Esophagus squamous epithelium (tissue), 5 donors: ENCODE measurements around the gene ID2. TPM values are rescaled to one million over a fixed set of nuclear protein-coding genes. Genes with fewer than 3 reads are reported as not detected.

Source experiments
- DNase-seq: peaks from one replicate; lab custom pipeline; 2025; lab: John Stamatoyannopoulos, UW
- H3K27ac ChIP-seq, 4 donors: fragments of 200-600 bp; sonication (generic); one replicate each; pipeline ENCODE4 v1.5.1; 2016 to 2019; ENCODE audit warnings: mild to moderate bottlenecking in 1 of 4
- H3K27me3 ChIP-seq, 4 donors: fragments of 200-600 bp; sonication (generic); 1 replicate in 3 of 4; 2 replicates in 1 of 4; pipeline versions ENCODE4 v1.5.1 to v1.6.0; 2017 to 2021; ENCODE audit warnings: antibody characterized with exemption in 1 of 4
- H3K36me3 ChIP-seq, 3 donors: fragments of 200-600 bp; sonication (generic); one replicate each; pipeline ENCODE4 v1.5.1; 2016 to 2019
- H3K4me1 ChIP-seq, 3 donors: fragments of 200-600 bp; sonication (generic); one replicate each; pipeline ENCODE4 v1.5.1; 2017 to 2019
- H3K4me3 ChIP-seq, 4 donors: fragments of 200-600 bp; sonication (generic); 1 replicate in 3 of 4; 2 replicates in 1 of 4; pipeline ENCODE4 v1.5.1; 2016 to 2019; ENCODE audit warnings: mild to moderate bottlenecking in 2 of 4, moderate library complexity in 1 of 4
- H3K9me3 ChIP-seq, 3 donors: fragments of 200-600 bp; sonication (generic); one replicate each; pipeline ENCODE4 v1.5.1; 2016 to 2019
- CTCF ChIP-seq, 6 experiments: fragments of 450-650 bp in 4 of 6; fragments of 200-600 bp in 2 of 6; sonication (generic) in 2 of 6; IDR thresholded peaks; one replicate each; pipeline ENCODE4 v1.5.1; 2016 to 2019; ENCODE audit warnings: antibody characterized with exemption in 6 of 6, mild to moderate bottlenecking in 4 of 6, moderate library complexity in 4 of 6
- POLR2A ChIP-seq, 4 donors: fragments of 450-650 bp; IDR thresholded peaks; one replicate each; pipeline ENCODE4 v1.6.1; 2017; ENCODE audit warnings: antibody characterized with exemption in 4 of 4, mild to moderate bottlenecking in 4 of 4, moderate library complexity in 3 of 4
- WGBS, 2 donors: methylation state at CpG; one replicate each; pipeline ENCODE4 v1.1.5; 2018; 5-methylcytosine and 5-hydroxymethylcytosine counted together
- intact Hi-C: fragments of 100-400 bp; cut with DNase I; formaldehyde crosslinking; loops from one replicate; pipeline ENCODE4 v1.15.0; 2022
- total RNA-seq, 4 donors: library from RNA; depleted of rRNA; stranded (reverse); fragments of >200 nt; gene quantifications; one replicate each; pipeline ENCODE4 v1.1.0, GENCODE V29; 2016
- donor health status: DM: yes; HTN: yes; CAD: no.

The ID2 gene
- total RNA-seq, 4 donors from 2014 or later = 16.1 to 82.0 (median 34.2) TPM

GRCh38 chr2:8643996-8644356, 37.9 kb upstream of the ID2 start:
- no peak overlapping the region for H3K4me3 ChIP-seq
- no peak overlapping the region for H3K27ac ChIP-seq
- intact Hi-C loops = no loop called here
- H3K4me1 ChIP-seq = peaks cover 0 to 3% (median 0%) of the 10 kb centered on the region in 3 donors
- DNase-seq = no peak
- WGBS, 2 donors = 68 to 83% methylated on average over 4 of the region's 5 CpGs
- no peaks in the 10 kb centered on the region for H3K36me3 ChIP-seq
- peaks cover 0 to 10% (median 0%) of the 10 kb centered on the region in 3 donors for H3K9me3 ChIP-seq
- H3K27me3 ChIP-seq = no peaks in the 10 kb centered on the region
- TF ChIP-seq CTCF (IDR thresholded peaks at IDR 0.05) (no peak), POLR2A (IDR thresholded peaks at IDR 0.05) (no peak)

DNA sequence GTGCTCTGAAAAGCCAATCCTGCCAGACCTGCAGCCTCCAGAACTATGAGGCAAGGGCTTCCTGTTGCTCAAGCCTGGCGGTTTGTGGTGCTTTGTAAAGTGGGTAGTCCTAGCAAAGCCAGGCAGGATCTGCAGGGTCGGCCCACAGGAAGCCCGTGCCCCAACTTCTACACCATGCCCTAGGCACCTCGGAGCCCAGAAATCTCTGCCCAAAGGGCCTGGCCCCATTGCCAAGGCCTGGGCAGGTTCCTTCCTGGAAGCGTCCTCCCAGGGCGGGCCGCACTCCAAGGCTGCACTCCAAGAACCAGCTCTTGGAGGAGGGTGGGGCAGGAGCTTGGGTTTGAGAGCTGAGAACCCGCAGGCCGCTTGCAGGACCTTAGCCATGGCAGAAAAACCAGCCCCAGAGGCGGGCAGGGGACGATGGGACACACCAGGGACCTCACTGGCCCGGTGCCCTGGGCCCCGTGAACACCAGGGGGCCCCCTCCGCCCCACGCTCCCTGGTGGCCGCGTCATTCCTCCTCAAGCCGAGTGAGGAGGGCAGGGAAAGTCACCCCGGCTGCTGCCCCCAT, 37.2 kb upstream of the ID2 start:
- Histone ChIP-seq H3K9me3 (peaks cover 0 to 10% (median 0%) of the 10 kb centered on the region in 3 donors), H3K36me3 (no peaks in the 10 kb centered on the region), H3K27ac (no peak overlapping the region), H3K4me1 (peaks cover 0 to 3% (median 0%) of the 10 kb centered on the region in 3 donors), H3K4me3 (no peak overlapping the region), H3K27me3 (no peaks in the 10 kb centered on the region)
- intact Hi-C loops = no loop called here
- 71 to 78% methylated on average over 8 to 9 of the region's 19 CpGs for WGBS, 2 donors
- DNase-seq = no peak
- TF ChIP-seq CTCF (IDR thresholded peaks at IDR 0.05) (no peak), POLR2A (IDR thresholded peaks at IDR 0.05) (no peak)

DNA sequence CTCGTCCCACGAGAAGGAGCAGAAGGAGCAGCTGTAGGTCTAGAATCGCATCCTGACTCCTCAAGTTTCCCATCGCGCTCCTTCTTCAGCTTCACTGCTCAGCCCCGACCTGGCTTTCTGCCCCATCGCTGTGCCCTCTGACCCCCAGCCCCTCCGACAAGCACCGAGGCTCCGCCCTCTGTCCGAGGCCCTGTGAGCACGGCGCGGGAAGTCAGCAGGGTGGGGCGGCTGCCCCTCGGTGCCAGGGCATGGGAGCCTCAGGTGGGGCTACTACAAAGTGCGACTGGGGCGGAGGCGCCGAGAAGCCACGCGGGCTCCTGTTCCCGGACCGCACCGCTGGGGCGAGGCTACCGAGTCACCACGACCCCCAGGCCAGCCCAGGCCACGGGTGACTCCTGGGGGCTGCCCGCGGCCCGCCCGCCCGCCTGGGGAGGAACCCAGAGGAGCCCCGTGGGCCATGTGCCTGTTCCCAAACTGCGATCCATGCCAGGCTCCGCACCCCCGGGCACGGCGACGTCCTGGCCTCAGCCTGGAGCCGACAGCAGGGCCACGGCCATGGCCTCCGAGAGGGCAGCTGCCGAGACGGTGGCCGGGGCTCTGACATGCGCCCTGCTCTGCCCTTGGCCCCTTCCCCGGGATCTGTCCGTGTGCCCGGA, 36.6 kb upstream of the ID2 start:
- WGBS, 2 donors = 97 to 98% methylated on average over 5 to 11 of the region's 51 CpGs
- no peak overlapping the region for H3K4me3 ChIP-seq
- no peaks in the 10 kb centered on the region for H3K36me3 ChIP-seq
- H3K4me1 ChIP-seq = peaks cover 0 to 3% (median 0%) of the 10 kb centered on the region in 3 donors
- peaks cover 0 to 10% (median 0%) of the 10 kb centered on the region in 3 donors for H3K9me3 ChIP-seq
- DNase-seq = no peak
- H3K27ac ChIP-seq = no peak overlapping the region
- H3K27me3 ChIP-seq = no peaks in the 10 kb centered on the region
- TF ChIP-seq CTCF (IDR thresholded peaks at IDR 0.05) (no peak), POLR2A (IDR thresholded peaks at IDR 0.05) (no peak)
- intact Hi-C loops = no loop called here

- WGBS, 2 donors = no CpG with 5 or more reads among the region's 11 CpGs
- intact Hi-C loops = no loop called here
- Histone ChIP-seq H3K27ac (no peak overlapping the region), H3K4me1 (peaks cover 0 to 3% (median 0%) of the 10 kb centered on the region in 3 donors), H3K4me3 (no peak overlapping the region), H3K27me3 (no peaks in the 10 kb centered on the region), H3K9me3 (peaks cover 0 to 10% (median 0%) of the 10 kb centered on the region in 3 donors), H3K36me3 (no peaks in the 10 kb centered on the region)
- DNase-seq = no peak
- TF ChIP-seq POLR2A (IDR thresholded peaks at IDR 0.05) (no peak), CTCF (IDR thresholded peaks at IDR 0.05) (no peak)
These were observed 35.0 kb upstream of the ID2 start for GRCh38 chr2:8646731-8647461.

GRCh38 chr2:8647462-8647857, 34.4 kb upstream of the ID2 start:
- Histone ChIP-seq H3K36me3 (no peaks in the 10 kb centered on the region), H3K27me3 (no peaks in the 10 kb centered on the region), H3K9me3 (peaks cover 0 to 10% (median 0%) of the 10 kb centered on the region in 3 donors), H3K4me1 (peaks cover 0 to 3% (median 0%) of the 10 kb centered on the region in 3 donors), H3K4me3 (no peak overlapping the region), H3K27ac (no peak overlapping the region)
- no CpG with 5 or more reads among the region's 1 CpG for WGBS, 2 donors
- intact Hi-C loops = no loop called here
- TF ChIP-seq CTCF (IDR thresholded peaks at IDR 0.05) = no peak
- no peak for TF ChIP-seq POLR2A (IDR thresholded peaks at IDR 0.05)
- DNase-seq = no peak
